T-helper 22 cell (primary cell): ENCODE data around the gene EHMT1.
"Not testable (repeated sequence)": the region's sequence is repeated elsewhere in the genome, so short reads cannot be mapped to it uniquely, and the experiment has no call there.

Source experiments
- DNase-seq: peaks from one replicate; pipeline ENCODE4 v3.0.0-alpha.2; 2020; ENCODE audit warnings: low read depth

Gene EHMT1

GRCh38 chr9:137761793-137762192, 143.0 kb downstream of the EHMT1 start:
- DNase-seq: no peak

GRCh38 chr9:137762414-137763061, 143.7 kb downstream of the EHMT1 start:
- no peak for DNase-seq

- no peak for DNase-seq
Measured at GRCh38 chr9:137763271-137763955, 144.6 kb downstream of the EHMT1 start.

DNA sequence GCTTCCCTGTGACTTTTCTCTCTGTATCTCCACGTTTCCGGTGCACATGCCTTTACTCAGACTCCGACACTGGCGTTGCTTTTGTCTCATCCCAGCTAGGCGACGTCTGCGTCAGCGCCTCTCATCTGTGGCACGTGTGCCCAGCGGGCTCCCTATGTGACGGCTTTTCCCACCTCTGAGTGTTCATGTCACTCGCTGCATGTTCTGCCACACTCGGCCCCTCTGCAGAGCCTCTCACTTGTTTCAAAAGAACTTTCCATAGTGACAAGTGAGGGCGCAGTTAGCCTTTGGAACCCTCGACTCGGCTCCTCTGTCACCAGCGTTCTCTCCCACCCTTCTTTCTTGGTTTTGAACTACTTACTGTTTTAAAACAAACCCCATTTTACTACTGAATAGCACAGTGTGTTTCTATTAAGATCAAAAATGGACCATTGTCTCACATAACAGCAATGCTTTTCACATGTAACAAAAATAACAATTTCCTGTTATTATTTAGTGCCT, 145.4 kb downstream of the EHMT1 start:
- no peak for DNase-seq

GRCh38 chr9:137764981-137765380, 146.2 kb downstream of the EHMT1 start:
- no peak for DNase-seq

DNA sequence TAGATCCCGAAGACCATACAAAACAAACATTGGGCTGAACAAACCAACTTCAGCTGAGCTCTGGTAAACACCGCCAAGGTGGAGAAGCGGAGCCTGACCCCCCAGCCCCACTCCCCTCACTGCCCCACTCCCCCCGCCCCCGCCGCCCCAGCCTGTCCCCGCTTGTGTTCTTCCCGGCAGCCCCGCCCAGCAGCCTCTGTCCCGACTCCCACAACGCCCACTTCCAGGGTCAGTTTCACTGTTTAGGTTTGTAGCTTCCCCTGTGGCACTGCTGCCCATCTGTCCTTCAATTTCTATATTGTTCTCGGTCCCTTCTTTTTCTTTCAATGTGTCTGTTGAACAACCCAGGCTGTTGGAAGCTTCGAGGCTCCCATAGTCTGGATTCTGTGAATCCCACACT, 146.7 kb downstream of the EHMT1 start:
- no peak for DNase-seq

DNA sequence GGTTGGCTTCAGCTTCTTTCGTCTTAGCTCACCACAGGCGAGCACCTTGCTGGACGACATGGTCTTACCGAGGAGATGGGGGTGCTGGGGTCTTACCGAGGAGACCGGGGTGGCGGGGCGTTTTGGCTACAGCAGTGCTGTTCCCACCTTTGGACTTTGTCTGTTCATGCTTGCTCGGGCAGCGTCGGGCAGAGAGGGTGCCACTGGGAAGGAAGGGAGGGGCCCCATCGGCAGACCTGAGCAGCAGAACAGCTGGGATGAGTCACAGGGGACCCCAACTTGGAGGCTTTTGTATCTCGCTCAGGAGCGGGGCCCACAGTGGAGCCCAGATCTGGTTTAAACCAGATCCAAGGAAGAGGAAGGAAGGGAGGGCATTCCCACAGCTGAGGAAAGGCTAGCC, 152.8 kb downstream of the EHMT1 start:
- no peak for DNase-seq

GRCh38 chr9:137772281-137772873, 153.6 kb downstream of the EHMT1 start:
- no peak for DNase-seq

DNA sequence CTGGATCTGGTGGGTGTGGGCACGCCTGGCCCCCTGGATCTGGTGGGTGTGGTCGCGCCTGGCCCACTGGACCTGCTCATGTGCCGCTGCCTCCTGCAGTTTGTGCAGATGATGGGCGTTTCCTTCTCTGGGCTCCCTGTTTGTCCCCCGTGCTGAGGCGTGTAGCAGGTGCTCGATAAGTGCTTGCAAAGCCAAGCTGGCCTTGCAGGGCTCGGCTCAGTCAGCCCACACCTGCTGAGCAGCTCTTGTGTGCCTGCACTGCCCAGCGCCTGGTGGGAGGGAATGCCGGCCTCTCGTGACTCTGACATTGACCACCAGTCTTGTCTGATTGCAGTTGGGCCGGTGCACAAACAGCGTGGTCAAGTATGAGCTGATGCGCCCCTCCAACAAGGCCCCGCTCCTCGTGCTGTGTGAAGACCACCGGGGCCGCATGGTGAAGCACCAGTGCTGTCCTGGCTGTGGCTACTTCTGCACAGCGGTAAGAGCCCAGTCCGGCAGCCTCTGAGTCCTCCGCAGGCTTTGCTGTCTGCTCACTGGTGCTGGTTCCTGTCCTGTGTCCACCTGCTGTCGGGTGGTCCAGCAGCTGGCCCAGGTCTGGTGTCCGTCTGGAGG, 156.1 kb downstream of the EHMT1 start:
- no peak for DNase-seq

DNA sequence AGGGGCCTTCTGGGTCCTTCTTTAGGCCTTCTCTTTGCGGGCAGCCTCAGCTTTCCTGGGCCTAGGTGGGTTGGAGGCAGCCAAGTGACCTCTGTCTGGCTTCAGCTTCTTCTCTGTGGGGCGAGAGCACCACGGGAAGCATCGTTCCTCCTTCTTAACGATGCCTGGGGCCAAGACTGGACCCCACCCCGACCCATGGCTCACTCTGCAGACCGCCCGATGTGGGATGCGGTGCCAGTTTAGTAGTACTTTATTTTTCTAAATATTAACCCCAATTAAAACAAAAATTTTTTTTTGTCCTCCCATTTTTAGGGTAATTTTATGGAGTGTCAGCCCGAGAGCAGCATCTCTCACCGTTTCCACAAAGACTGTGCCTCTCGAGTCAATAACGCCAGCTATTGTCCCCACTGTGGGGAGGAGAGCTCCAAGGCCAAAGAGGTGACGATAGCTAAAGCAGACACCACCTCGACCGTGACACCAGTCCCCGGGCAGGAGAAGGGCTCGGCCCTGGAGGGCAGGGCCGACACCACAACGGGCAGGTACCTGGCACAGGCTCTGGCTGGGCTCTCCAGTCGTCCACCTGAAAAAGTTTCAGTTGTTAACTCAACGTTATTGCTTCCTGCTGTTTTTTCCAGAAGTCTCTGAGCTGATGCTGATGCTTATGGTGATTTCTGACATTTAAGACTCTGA, 157.6 kb downstream of the EHMT1 start:
- DNase-seq: no peak

DNA sequence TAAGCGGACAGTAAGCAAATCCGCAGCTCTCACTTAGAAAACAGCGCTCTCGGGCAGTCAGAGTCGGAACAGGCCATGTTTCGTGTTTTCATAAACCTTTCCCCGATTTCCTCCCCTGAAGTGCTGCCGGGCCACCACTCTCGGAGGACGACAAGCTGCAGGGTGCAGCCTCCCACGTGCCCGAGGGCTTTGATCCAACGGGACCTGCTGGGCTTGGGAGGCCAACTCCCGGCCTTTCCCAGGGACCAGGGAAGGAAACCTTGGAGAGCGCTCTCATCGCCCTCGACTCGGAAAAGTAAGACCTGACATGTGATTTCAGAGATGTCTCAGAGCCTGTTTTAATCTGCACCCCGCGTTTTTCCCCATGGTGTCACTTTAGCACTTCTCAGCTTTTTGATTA, 159.0 kb downstream of the EHMT1 start:
- DNase-seq: no peak

DNA sequence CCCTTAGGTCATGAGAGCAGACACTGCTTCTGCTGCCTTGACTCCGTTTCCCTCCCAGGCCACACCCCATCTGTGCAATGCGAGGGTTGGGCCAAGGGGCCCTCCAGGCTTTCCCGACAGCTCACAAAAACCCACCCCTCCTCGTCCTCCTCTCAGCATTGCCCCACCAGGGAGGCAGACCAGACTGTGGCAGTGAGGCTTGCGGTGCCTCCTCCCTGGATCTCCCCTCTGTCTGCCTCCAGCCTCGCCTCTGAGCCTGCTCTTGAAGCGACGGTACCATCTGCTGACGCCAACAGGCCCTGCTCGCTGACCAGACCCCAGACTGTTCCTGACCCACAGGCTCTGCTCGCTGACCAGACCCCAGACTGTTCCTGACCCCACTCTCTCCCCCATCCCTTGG, 159.5 kb downstream of the EHMT1 start:
- no peak for DNase-seq

DNA sequence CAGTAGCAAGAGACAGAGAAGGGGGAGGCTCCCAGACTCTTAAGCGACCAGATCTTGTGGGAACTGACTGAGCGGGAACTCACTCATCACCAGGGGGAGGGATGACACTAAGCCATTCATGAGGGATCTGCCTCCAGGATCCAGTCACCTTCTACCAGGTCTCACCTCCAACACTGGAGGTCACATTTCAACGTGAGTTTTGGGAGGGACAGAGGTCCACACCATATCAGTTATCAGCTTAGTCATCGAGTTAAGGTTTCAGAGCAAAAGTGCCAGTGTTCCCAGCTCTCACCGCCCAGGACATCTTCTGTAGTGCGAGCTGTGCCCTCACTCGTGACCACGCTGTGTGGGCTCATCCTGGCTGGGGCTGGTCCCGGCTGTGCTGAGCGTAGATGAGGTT, 160.1 kb downstream of the EHMT1 start:
- DNase-seq: no peak

DNA sequence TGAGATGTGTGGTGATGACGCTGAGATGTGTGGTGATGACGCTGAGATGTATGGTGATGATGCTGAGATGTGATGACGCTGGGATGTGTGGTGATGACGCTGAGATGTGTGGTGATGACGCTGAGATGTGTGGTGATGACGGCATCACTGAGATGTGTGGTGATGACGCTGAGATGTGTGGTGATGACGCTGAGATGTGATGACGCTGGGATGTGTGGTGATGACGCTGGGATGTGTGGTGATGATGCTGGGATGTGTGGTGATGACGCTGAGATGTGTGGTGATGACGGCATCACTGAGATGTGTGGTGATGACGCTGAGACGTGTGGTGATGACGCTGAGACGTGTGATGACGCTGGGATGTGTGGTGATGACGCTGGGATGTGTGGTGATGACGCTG, 161.2 kb downstream of the EHMT1 start:
- DNase-seq: not testable (repeated sequence)

- no peak for DNase-seq
Measured at GRCh38 chr9:137781906-137782585, 163.2 kb downstream of the EHMT1 start.

DNA sequence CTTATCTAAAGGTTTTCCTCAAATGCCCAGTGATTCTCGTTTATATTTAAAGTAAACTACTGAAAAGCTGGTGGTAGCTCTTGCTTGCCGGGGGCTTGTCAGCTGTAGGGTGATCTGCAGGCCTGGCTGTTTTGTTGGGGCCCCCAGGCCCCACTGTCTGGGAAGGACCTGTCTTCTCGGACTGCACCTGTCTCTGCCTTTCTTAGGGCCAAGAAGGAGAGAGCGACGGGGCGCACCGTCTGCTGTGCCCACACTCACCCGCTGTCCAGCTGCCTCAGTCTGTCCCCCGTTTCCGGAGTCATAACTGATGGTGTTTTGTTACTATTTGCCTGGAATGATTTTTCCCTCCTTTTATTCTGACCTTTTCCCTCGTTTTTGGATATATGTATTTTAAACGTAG, 164.7 kb downstream of the EHMT1 start:
- no peak for DNase-seq

DNA sequence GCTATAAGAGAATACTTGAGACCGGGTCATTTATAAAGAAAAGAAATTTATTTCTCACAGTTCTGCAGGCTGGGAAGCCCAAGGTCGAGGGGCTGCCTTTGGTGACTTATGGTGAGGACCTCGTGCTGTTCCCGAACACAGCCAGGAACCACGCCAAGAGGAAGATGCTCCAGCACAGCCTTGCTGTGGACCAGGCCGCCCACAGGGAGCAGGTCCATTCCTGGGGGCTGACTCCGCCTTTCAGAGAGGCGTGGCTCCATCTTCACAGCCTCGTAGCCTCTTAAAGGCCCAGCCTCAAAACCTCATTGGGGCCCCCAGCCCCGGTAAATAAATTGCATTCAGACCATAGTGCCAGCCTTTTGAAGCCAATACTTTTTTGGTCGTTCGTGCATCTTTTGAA, 165.2 kb downstream of the EHMT1 start:
- DNase-seq: no peak

- no peak for DNase-seq
Measured at GRCh38 chr9:137784641-137785513, 166.1 kb downstream of the EHMT1 start.

- no peak for DNase-seq
Measured at GRCh38 chr9:137785704-137786161, 166.9 kb downstream of the EHMT1 start.

- no peak for DNase-seq
Measured at GRCh38 chr9:137786511-137786920, 167.7 kb downstream of the EHMT1 start.

DNA sequence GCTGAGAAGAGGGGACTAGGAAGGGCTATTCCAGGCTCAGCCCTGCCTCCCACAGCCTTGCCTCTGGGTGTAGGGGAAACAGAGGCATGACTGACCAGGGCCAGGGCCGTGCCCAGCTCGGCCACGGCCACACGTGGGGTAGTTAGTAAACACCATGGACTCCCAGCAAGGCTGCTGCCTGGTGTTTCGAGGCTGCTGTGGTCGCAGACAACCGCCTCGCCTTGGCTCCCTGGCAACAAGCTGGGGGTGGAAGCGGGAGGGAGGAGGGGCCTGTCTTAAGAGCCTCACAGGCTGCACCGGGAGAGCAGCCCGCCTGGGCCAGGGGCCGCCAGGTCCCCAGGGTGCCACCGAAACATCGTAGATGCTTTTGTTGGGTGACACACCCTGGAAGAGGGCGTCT, 168.6 kb downstream of the EHMT1 start:
- DNase-seq: no peak
